NCI-H82 (cell line): ENCODE results near the gene CIT.

ENCODE experiments used
- DNase-seq: peaks from one replicate; lab custom pipeline; 2025; lab: John Stamatoyannopoulos, UW

Gene CIT

GRCh38 chr12:119642986-119643385, 234.1 kb downstream of the CIT start:
- DNase-seq = no peak
